Activated CD4-positive, alpha-beta T cell treated with anti-CD3 and anti-CD28 coated beads, Interleukin-10, Interleukin-2, amounts not matched to agents 100 ng/mL and 50 ng/mL, durations not matched to agents 16 hours and 8 hours (primary cell): Measurements from ENCODE around the gene IFITM1.

ENCODE experiments used
- DNase-seq: peaks from one replicate; pipeline ENCODE4 v3.0.0-alpha.2; 2020

The IFITM1 gene

GRCh38 chr11:294780-295179, 19.1 kb upstream of the IFITM1 start:
- DNase-seq = no peak

- no peak for DNase-seq
Measured at GRCh38 chr11:295351-296170, 18.3 kb upstream of the IFITM1 start.

GRCh38 chr11:296171-297050, 17.4 kb upstream of the IFITM1 start:
- DNase-seq = no peak

- no peak for DNase-seq
Measured at GRCh38 chr11:297051-297585, 16.7 kb upstream of the IFITM1 start.

- DNase-seq = no peak
Measured at GRCh38 chr11:297586-298405, 16.0 kb upstream of the IFITM1 start.

- DNase-seq = no peak
Measured at GRCh38 chr11:298406-299065, 15.3 kb upstream of the IFITM1 start.

GRCh38 chr11:299081-299891, 14.6 kb upstream of the IFITM1 start, which contains the start of gene IFITM5:
IFITM5 (minus strand) TSS chr11:299526; CDS start chr11:299490, 36 bp downstream.
- DNase-seq = no peak

GRCh38 chr11:299951-300735, 13.7 kb upstream of the IFITM1 start:
- no peak for DNase-seq

GRCh38 chr11:303363-303762, 10.5 kb upstream of the IFITM1 start:
- no peak for DNase-seq

- DNase-seq = no peak
Measured at GRCh38 chr11:304061-304506, 9.8 kb upstream of the IFITM1 start.

GRCh38 chr11:304915-305843, 8.7 kb upstream of the IFITM1 start:
- DNase-seq = peak; percentile 67

- DNase-seq = no peak
Measured at GRCh38 chr11:305844-306211, 8.0 kb upstream of the IFITM1 start.

GRCh38 chr11:306645-307371, 7.0 kb upstream of the IFITM1 start:
- no peak for DNase-seq

- peak; percentile 63 for DNase-seq
Measured at GRCh38 chr11:307766-308708, 5.8 kb upstream of the IFITM1 start, which contains the start of gene IFITM2. IFITM2 (plus strand) TSS chr11:307816; CDS start chr11:308193, 377 bp downstream.

GRCh38 chr11:308740-309665, 4.8 kb upstream of the IFITM1 start:
- DNase-seq = peak; percentile 57
